Stimulated activated CD4-positive, alpha-beta T cell treated with anti-CD3 and anti-CD28 coated beads, Interleukin-1b, Interleukin-23, amount 100 ng/mL, for 4 hours (primary cell): Measurements from ENCODE around the gene TP53I11.

Source experiments
- DNase-seq, 2 donors: peaks; one replicate each; pipeline ENCODE4 v3.0.0-alpha.2; 2020; ENCODE audit warnings: low read depth in 2 of 2

Gene TP53I11

GRCh38 chr11:44978961-44979331 is 28.3 kb upstream of the TP53I11 start:
- DNase-seq, result no peak

GRCh38 chr11:44978274-44978960 is 27.7 kb upstream of the TP53I11 start:
- DNase-seq, result no peak

GRCh38 chr11:44977493-44977984 is 26.9 kb upstream of the TP53I11 start:
- DNase-seq, result no peak

- DNase-seq, result no peak
These were observed 25.9 kb upstream of the TP53I11 start for GRCh38 chr11:44976576-44976975.

GRCh38 chr11:44974402-44975000 is 23.8 kb upstream of the TP53I11 start:
- DNase-seq, result no peak

GRCh38 chr11:44973632-44974401 is 23.1 kb upstream of the TP53I11 start:
- DNase-seq, result no peak

GRCh38 chr11:44972746-44973435 is 22.2 kb upstream of the TP53I11 start:
- no peak for DNase-seq

GRCh38 chr11:44971185-44971584 is 20.5 kb upstream of the TP53I11 start:
- no peak for DNase-seq

GRCh38 chr11:44970293-44970692 is 19.6 kb upstream of the TP53I11 start:
- no peak for DNase-seq

GRCh38 chr11:44969651-44970252 is 19.1 kb upstream of the TP53I11 start:
- DNase-seq, result no peak

GRCh38 chr11:44968510-44968909 is 17.8 kb upstream of the TP53I11 start:
- no peak for DNase-seq

- no peak for DNase-seq
These were observed 17.3 kb upstream of the TP53I11 start for GRCh38 chr11:44967930-44968496.

GRCh38 chr11:44966694-44967093 is 16.0 kb upstream of the TP53I11 start:
- no peak for DNase-seq

- no peak for DNase-seq
These were observed 14.0 kb upstream of the TP53I11 start for GRCh38 chr11:44964526-44965209.

GRCh38 chr11:44963948-44964347 is 13.3 kb upstream of the TP53I11 start:
- DNase-seq, result no peak

GRCh38 chr11:44963136-44963535 is 12.5 kb upstream of the TP53I11 start:
- DNase-seq, result no peak

- DNase-seq, result no peak
These were observed 11.8 kb upstream of the TP53I11 start for GRCh38 chr11:44962464-44962863.

- no peak for DNase-seq
These were observed 9.6 kb upstream of the TP53I11 start for GRCh38 chr11:44960200-44960845.

GRCh38 chr11:44959064-44959463 is 8.4 kb upstream of the TP53I11 start:
- no peak for DNase-seq
